Raji (cell line): Measurements from ENCODE around the gene SEMA3F.

Experiments used
- POLR2A ChIP-seq: IDR thresholded peaks from 2 replicates; pipeline ENCODE4 v1.6.1; 2011; ENCODE audit warnings: low read depth, low read length, control low read depth; ENCODE audit not compliant: insufficient read depth

SEMA3F gene

GRCh38 chr3:50146316-50146901 is 8.7 kb upstream of the SEMA3F start:
- no peak for TF ChIP-seq POLR2A

GRCh38 chr3:50147016-50147415 is 8.1 kb upstream of the SEMA3F start:
- TF ChIP-seq POLR2A = no peak

GRCh38 chr3:50147447-50147846 is 7.7 kb upstream of the SEMA3F start:
- no peak for TF ChIP-seq POLR2A

- TF ChIP-seq POLR2A = no peak
Observed at GRCh38 chr3:50147861-50148260, 7.3 kb upstream of the SEMA3F start.

- no peak for TF ChIP-seq POLR2A
Observed at GRCh38 chr3:50150404-50150750, 4.7 kb upstream of the SEMA3F start.

- TF ChIP-seq POLR2A = no peak
Observed at GRCh38 chr3:50150863-50151686, 4.0 kb upstream of the SEMA3F start.

GRCh38 chr3:50151728-50152127 is 3.4 kb upstream of the SEMA3F start:
- no peak for TF ChIP-seq POLR2A

GRCh38 chr3:50153782-50154475 is 1.2 kb upstream of the SEMA3F start:
- no peak for TF ChIP-seq POLR2A

GRCh38 chr3:50154476-50154839 is 666 bp upstream of the SEMA3F start:
- TF ChIP-seq POLR2A = no peak

GRCh38 chr3:50155491-50155878 is 361 bp downstream of the SEMA3F start:
- no peak for TF ChIP-seq POLR2A

GRCh38 chr3:50155891-50156290 is 767 bp downstream of the SEMA3F start:
- TF ChIP-seq POLR2A = no peak

GRCh38 chr3:50156549-50157493 is 1.7 kb downstream of the SEMA3F start:
- no peak for TF ChIP-seq POLR2A

- TF ChIP-seq POLR2A = no peak
Observed at GRCh38 chr3:50157827-50158529, 2.9 kb downstream of the SEMA3F start.

GRCh38 chr3:50158530-50159146 is 3.5 kb downstream of the SEMA3F start:
- no peak for TF ChIP-seq POLR2A

- TF ChIP-seq POLR2A = no peak
Observed at GRCh38 chr3:50160561-50160983, 5.4 kb downstream of the SEMA3F start.

- TF ChIP-seq POLR2A = no peak
Observed at GRCh38 chr3:50161320-50161719, 6.2 kb downstream of the SEMA3F start.
